ENCODE data around the gene ANKMY1.

ANKMY1 gene

GRCh38 chr2:240519396-240520129 is 38.2 kb downstream of the ANKMY1 start:
- FAIRE-seq, result no peak

GRCh38 chr2:240518981-240519380 is 38.8 kb downstream of the ANKMY1 start:
- FAIRE-seq, result no peak

GRCh38 chr2:240517342-240517741 is 40.4 kb downstream of the ANKMY1 start:
- no peak for FAIRE-seq

GRCh38 chr2:240514631-240515030 is 43.2 kb downstream of the ANKMY1 start:
- FAIRE-seq, result no peak

GRCh38 chr2:240513549-240514287 is 44.1 kb downstream of the ANKMY1 start:
- peak; percentile 53 for FAIRE-seq

GRCh38 chr2:240512666-240513535 is 44.9 kb downstream of the ANKMY1 start:
- no peak for FAIRE-seq

GRCh38 chr2:240512109-240512485 is 45.7 kb downstream of the ANKMY1 start:
- no peak for FAIRE-seq

GRCh38 chr2:240511351-240512108 is 46.3 kb downstream of the ANKMY1 start:
- no peak for FAIRE-seq

GRCh38 chr2:240510513-240511210 is 47.1 kb downstream of the ANKMY1 start:
- FAIRE-seq, result no peak

GRCh38 chr2:240509667-240510512 is 47.9 kb downstream of the ANKMY1 start:
- no peak for FAIRE-seq

- FAIRE-seq, result no peak
Measured at GRCh38 chr2:240508832-240509545, 48.8 kb downstream of the ANKMY1 start.

- FAIRE-seq, result no peak
Measured at GRCh38 chr2:240507778-240508251, 50.0 kb downstream of the ANKMY1 start.

GRCh38 chr2:240507060-240507777 is 50.6 kb downstream of the ANKMY1 start:
- FAIRE-seq, result no peak

GRCh38 chr2:240506406-240507059 is 51.3 kb downstream of the ANKMY1 start:
- FAIRE-seq, result no peak

GRCh38 chr2:240505910-240506309 is 51.9 kb downstream of the ANKMY1 start:
- FAIRE-seq, result no peak

- FAIRE-seq, result no peak
Measured at GRCh38 chr2:240503848-240504247, 53.9 kb downstream of the ANKMY1 start.

GRCh38 chr2:240503375-240503774 is 54.4 kb downstream of the ANKMY1 start:
- FAIRE-seq, result no peak

GRCh38 chr2:240502430-240503121 is 55.2 kb downstream of the ANKMY1 start:
- no peak for FAIRE-seq

Measured in G401.6 (cell line).